Choroid plexus epithelial cell (primary cell): ENCODE measurements around the gene GON7.
"Not testable (repeated sequence)": the region's sequence is repeated elsewhere in the genome, so short reads cannot be mapped to it uniquely, and the experiment has no call there.

Experiments
- DNase-seq: peaks from one replicate; pipeline ENCODE4 v3.0.0-alpha.2; 2010; ENCODE audit warnings: low read depth
- H3K4me3 ChIP-seq: 2 replicates; pipeline ENCODE4 v1.5.1; 2011; ENCODE audit warnings: low read depth, mild to moderate bottlenecking, control low read depth, low read length, moderate library complexity
- CTCF ChIP-seq: conservative IDR thresholded peaks from 2 replicates; pipeline ENCODE4 v1.5.1; 2011; ENCODE audit warnings: low read depth, mild to moderate bottlenecking, control low read depth, inconsistent platforms, low read length, moderate library complexity

Gene GON7

DNA sequence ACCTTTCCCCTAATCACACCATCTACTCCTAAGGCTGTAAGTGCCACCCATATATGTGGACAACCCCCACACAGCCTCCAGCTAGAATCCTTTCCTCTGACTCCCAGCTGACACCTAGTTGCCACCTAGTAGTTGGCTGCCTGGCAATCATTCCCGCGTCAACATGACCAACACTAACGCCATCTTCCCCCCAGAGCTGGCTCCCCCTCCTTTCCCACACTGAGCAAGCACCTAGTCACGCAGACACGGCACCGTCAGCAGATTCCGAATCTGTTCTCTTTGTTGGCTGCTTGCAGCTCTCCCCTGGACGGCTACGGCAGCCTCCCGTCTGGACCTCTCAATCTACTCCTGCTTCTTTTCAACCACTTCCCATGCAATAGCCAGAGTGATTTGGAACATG, 27.9 kb upstream of the GON7 start:
- no peak overlapping the region for H3K4me3 ChIP-seq
- peak; percentile 44 for DNase-seq
- TF ChIP-seq CTCF: no peak

- DNase-seq, H3K4me3 ChIP-seq: not testable (repeated sequence)
Measured at GRCh38 chr14:93233078-93233477, 26.2 kb upstream of the GON7 start.

GRCh38 chr14:93232159-93232558, 25.3 kb upstream of the GON7 start:
- no peak for TF ChIP-seq CTCF
- H3K4me3 ChIP-seq: no peak overlapping the region
- no peak for DNase-seq

GRCh38 chr14:93231129-93231979, 24.5 kb upstream of the GON7 start:
- H3K4me3 ChIP-seq: peak overlapping the region; percentile 59
- DNase-seq: peak; percentile 61
- no peak for TF ChIP-seq CTCF

- DNase-seq: no peak
- no peak for TF ChIP-seq CTCF
- no peak overlapping the region for H3K4me3 ChIP-seq
Measured at GRCh38 chr14:93230539-93230938, 23.7 kb upstream of the GON7 start.

DNA sequence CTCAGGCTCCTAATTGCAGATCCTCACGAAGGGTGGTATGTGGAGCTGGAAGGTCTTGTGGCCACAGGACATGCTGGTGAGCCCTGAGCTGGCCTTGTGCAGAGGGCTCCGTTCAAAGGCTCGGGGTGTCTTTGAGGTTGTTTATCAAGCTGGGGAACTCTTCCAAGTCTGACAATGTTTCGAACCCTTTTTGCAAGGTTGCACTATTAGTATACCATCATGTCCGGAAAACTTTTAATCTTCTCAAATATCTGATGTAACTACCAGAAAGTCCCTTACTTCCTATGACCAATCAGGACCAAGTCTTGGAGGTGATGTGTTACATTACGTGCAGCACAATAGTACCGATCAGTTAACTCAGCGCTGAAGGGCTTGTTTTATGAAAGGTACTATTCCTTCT, 21.7 kb upstream of the GON7 start:
- TF ChIP-seq CTCF: no peak
- DNase-seq: no peak

DNA sequence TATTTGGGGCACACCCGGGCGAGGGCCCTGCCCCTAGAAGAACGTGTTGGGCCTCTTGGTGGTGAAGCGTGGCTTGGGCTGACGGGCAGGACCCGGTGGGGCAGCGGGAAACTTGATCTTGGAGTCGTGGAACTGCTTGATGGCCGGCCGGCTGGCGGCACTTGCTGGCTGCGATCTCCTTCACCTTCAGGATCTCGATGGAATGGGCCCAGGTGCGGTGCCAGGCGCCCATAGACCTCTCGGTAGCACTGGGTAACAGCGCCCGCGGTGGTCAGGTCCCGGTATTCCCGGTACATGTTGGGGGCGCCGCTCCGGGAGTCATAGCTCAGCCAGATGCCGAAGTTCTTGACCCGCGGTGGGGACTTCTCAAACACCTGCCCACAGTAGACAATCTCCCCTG, 16.7 kb upstream of the GON7 start:
- no peak overlapping the region for H3K4me3 ChIP-seq
- DNase-seq: no peak
- no peak for TF ChIP-seq CTCF

More for the DNA sequence above, 21.7 kb upstream of the GON7 start:
- H3K4me3 ChIP-seq: no peak overlapping the region
